H9 (cell line): Measurements from ENCODE around the gene SLC2A5. TPM values are rescaled to one million over a fixed set of nuclear protein-coding genes. Genes with fewer than 3 reads are reported as not detected.

Experiments used
- DNase-seq: peaks from one replicate; pipeline ENCODE4 v3.0.0-alpha.2; 2017
- H2AFZ ChIP-seq: one replicate; pipeline ENCODE4 v1.6.1; 2013; ENCODE audit warnings: mild to moderate bottlenecking, low read length, control low read depth, moderate library complexity
- H2AK5ac ChIP-seq: 2 replicates; pipeline ENCODE4 v1.6.1; 2013; ENCODE audit warnings: low read length, control low read depth, mixed read lengths; ENCODE audit not compliant: insufficient read length
- H2BK120ac ChIP-seq: one replicate; pipeline ENCODE4 v1.6.1; 2013; ENCODE audit warnings: low read depth, mild to moderate bottlenecking, low read length, control low read depth, inconsistent platforms; ENCODE audit not compliant: poor library complexity, severe bottlenecking
- H2BK12ac ChIP-seq: 2 replicates; pipeline ENCODE4 v1.6.1; 2013; ENCODE audit warnings: low read length, control low read depth, mixed read lengths, low read depth; ENCODE audit not compliant: insufficient read length
- H2BK15ac ChIP-seq: 2 replicates; pipeline ENCODE4 v1.6.1; 2013; ENCODE audit warnings: low read depth, low read length, control low read depth
- H2BK20ac ChIP-seq: one replicate; pipeline ENCODE4 v1.6.1; 2013; ENCODE audit warnings: low read depth, mild to moderate bottlenecking, low read length, control low read depth, inconsistent platforms; ENCODE audit not compliant: poor library complexity, severe bottlenecking
- H2BK5ac ChIP-seq: 2 replicates; pipeline ENCODE4 v1.6.1; 2013; ENCODE audit warnings: low read length, control low read depth, mixed read lengths; ENCODE audit not compliant: insufficient read length
- H3K14ac ChIP-seq: 2 replicates; pipeline ENCODE4 v1.6.1; 2013; ENCODE audit warnings: low read length, control low read depth; ENCODE audit not compliant: insufficient read depth
- H3K18ac ChIP-seq: 2 replicates; pipeline ENCODE4 v1.6.1; 2013; ENCODE audit warnings: low read depth, mild to moderate bottlenecking, mixed read lengths, low read length, control low read depth; ENCODE audit not compliant: insufficient read length
- H3K23ac ChIP-seq: 2 replicates; pipeline ENCODE4 v1.6.1; 2013; ENCODE audit warnings: low read length, control low read depth, mixed read lengths, low read depth; ENCODE audit not compliant: insufficient read length
- H3K23me2 ChIP-seq: 2 replicates; pipeline ENCODE4 v1.6.1; 2013; ENCODE audit warnings: low read depth, mild to moderate bottlenecking, mixed read lengths, low read length, control low read depth; ENCODE audit not compliant: insufficient read length, poor library complexity, severe bottlenecking
- H3K27ac ChIP-seq: 2 replicates; pipeline ENCODE4 v1.5.1; 2013; ENCODE audit warnings: low read length, control low read depth, mixed read lengths, low read depth; ENCODE audit not compliant: insufficient read length
- H3K27me3 ChIP-seq: 2 replicates; pipeline ENCODE4 v1.6.1; 2013; ENCODE audit warnings: low read length, control low read depth, inconsistent platforms; ENCODE audit not compliant: insufficient read depth
- H3K4ac ChIP-seq: 2 replicates; pipeline ENCODE4 v1.6.1; 2013; ENCODE audit warnings: low read depth, mild to moderate bottlenecking, control low read depth, inconsistent platforms, low read length, moderate library complexity
- H3K4me1 ChIP-seq: 2 replicates; pipeline ENCODE4 v1.6.1; 2013; ENCODE audit warnings: low read length, control low read depth, inconsistent platforms; ENCODE audit not compliant: insufficient read depth
- H3K4me2 ChIP-seq: 2 replicates; pipeline ENCODE4 v1.6.1; 2013; ENCODE audit warnings: low read length, control low read depth, mixed read lengths; ENCODE audit not compliant: insufficient read length, insufficient read depth
- H3K56ac ChIP-seq: 2 replicates; pipeline ENCODE4 v1.6.1; 2013; ENCODE audit warnings: low read depth, mild to moderate bottlenecking, mixed read lengths, low read length, control low read depth; ENCODE audit not compliant: insufficient read length
- H3K79me1 ChIP-seq: 2 replicates; pipeline ENCODE4 v1.6.1; 2013; ENCODE audit warnings: low read depth, mild to moderate bottlenecking, moderate library complexity, low read length, control low read depth, inconsistent platforms; ENCODE audit not compliant: insufficient read depth, poor library complexity, severe bottlenecking
- H3K79me2 ChIP-seq: 2 replicates; pipeline ENCODE4 v1.6.1; 2013; ENCODE audit warnings: low read length, control low read depth, inconsistent platforms; ENCODE audit not compliant: insufficient read depth
- H3K9ac ChIP-seq: 2 replicates; pipeline ENCODE4 v1.6.1; 2013; ENCODE audit warnings: low read length, control low read depth, mixed read lengths; ENCODE audit not compliant: insufficient read length; ENCODE audit errors: extremely low read depth
- H3K9me3 ChIP-seq: one replicate; pipeline ENCODE4 v1.6.1; 2013; ENCODE audit warnings: low read depth, low read length, inconsistent platforms; ENCODE audit not compliant: control insufficient read depth
- H3T11ph ChIP-seq: one replicate; pipeline ENCODE4 v1.6.1; 2013; ENCODE audit warnings: mild to moderate bottlenecking, low read length, control low read depth, inconsistent platforms
- H4K20me1 ChIP-seq: one replicate; pipeline ENCODE4 v1.6.1; 2013; ENCODE audit not compliant: control insufficient read depth, insufficient read length, insufficient read depth
- H4K5ac ChIP-seq: 2 replicates; pipeline ENCODE4 v1.6.1; 2013; ENCODE audit warnings: low read depth, mild to moderate bottlenecking, mixed read lengths, low read length, control low read depth; ENCODE audit not compliant: insufficient read length
- H4K8ac ChIP-seq: replicated peaks from 2 replicates; pipeline ENCODE4 v1.6.1; 2013; ENCODE audit warnings: low read length, control low read depth, mixed read lengths, low read depth; ENCODE audit not compliant: insufficient read length
- H4K91ac ChIP-seq: 2 replicates; pipeline ENCODE4 v1.6.1; 2013; ENCODE audit warnings: low read depth, mild to moderate bottlenecking, moderate library complexity, mixed read lengths, low read length, control low read depth; ENCODE audit not compliant: insufficient read length
- H3K27ac Mint-ChIP-seq, 3 experiments: 2 replicates in 2 of 3; 3 replicates in 1 of 3; pipeline ENCODE4 v1.8.0; 2020 to 2021; ENCODE audit warnings: mixed read lengths in 3 of 3, mild to moderate bottlenecking in 1 of 3, moderate library complexity in 1 of 3
- H3K27me3 Mint-ChIP-seq: 2 replicates; pipeline ENCODE4 v1.8.0; 2021; ENCODE audit warnings: low read depth, mild to moderate bottlenecking, moderate library complexity, mixed read lengths
- H3K36me3 Mint-ChIP-seq, 3 experiments: 2 replicates in 2 of 3; 3 replicates in 1 of 3; pipeline ENCODE4 v1.8.0; 2020 to 2021; ENCODE audit warnings: low read depth in 3 of 3, mixed read lengths in 3 of 3; ENCODE audit not compliant: insufficient read depth in 1 of 3
- H3K4me1 Mint-ChIP-seq, 2 experiments: 2 replicates each; pipeline ENCODE4 v1.8.0; 2020; ENCODE audit warnings: mixed read lengths in 2 of 2
- H3K4me3 Mint-ChIP-seq, 2 experiments: 2 replicates in 1 of 2; 3 replicates in 1 of 2; pipeline ENCODE4 v1.8.0; 2020 to 2021; ENCODE audit warnings: mild to moderate bottlenecking in 2 of 2, mixed read lengths in 2 of 2, moderate library complexity in 1 of 2
- H3K9me3 Mint-ChIP-seq, 2 experiments: 2 replicates in 1 of 2; 3 replicates in 1 of 2; pipeline ENCODE4 v1.8.0; 2020; ENCODE audit warnings: mild to moderate bottlenecking in 2 of 2, mixed read lengths in 2 of 2, moderate library complexity in 1 of 2
- WGBS: extraction: QIAGEN DNeasy Blood & Tissue Kit; methylation state at CpG from one replicate; pipeline ENCODE4 v1.1.7; 2013; ENCODE audit warnings: missing lambda C conversion rate, low lambda C conversion rate, mixed read lengths; ENCODE audit not compliant: insufficient read length; ENCODE audit errors: extremely low coverage; 5-methylcytosine and 5-hydroxymethylcytosine counted together
- total RNA-seq: library from RNA; stranded (reverse); gene quantifications from 2 replicates; pipeline ENCODE4 v1.2.1, GENCODE V29; 2021
- TF ChIP-seq, protein P1 (sequence below): fragments of 200-600 bp; sonication (generic); conservative IDR thresholded peaks from 3 replicates; pipeline ENCODE4 v1.8.0; 2021; ENCODE audit warnings: antibody characterized with exemption, mild to moderate bottlenecking

Gene SLC2A5
- total RNA-seq, 1 experiment from 2014 or later, result not detected

GRCh38 chr1:9045861-9046510 lies 23.4 kb downstream of the SLC2A5 start:
- Histone ChIP-seq H4K8ac (no peak overlapping the region), H2AK5ac (no peak overlapping the region), H3K9me3 (no peaks in the 10 kb centered on the region), H2AFZ (no peak overlapping the region), H3K23me2 (no peaks in the 10 kb centered on the region), H3K14ac (no peak overlapping the region), H3T11ph (no peak overlapping the region), H3K9ac (no peak overlapping the region), H3K4ac (no peak overlapping the region), H3K79me1 (no peaks in the 10 kb centered on the region), H3K27ac (no peak overlapping the region), H4K91ac (no peak overlapping the region), H3K4me1 (peaks cover 2% of the 10 kb centered on the region; the same call in 1 of the 2 replicates), H3K27me3 (no peaks in the 10 kb centered on the region), H3K79me2 (no peaks in the 10 kb centered on the region), H2BK12ac (no peak overlapping the region), H4K20me1 (peaks cover 4% of the 10 kb centered on the region), H3K56ac (no peak overlapping the region), H4K5ac (no peak overlapping the region), H3K23ac (no peak overlapping the region), H3K18ac (no peak overlapping the region), H2BK15ac (no peak overlapping the region), H2BK5ac (no peak overlapping the region), H2BK20ac (no peak overlapping the region), H3K4me2 (no peak overlapping the region), H2BK120ac (no peak overlapping the region)
- H3K27me3 Mint-ChIP-seq, result peaks cover 3% of the 10 kb centered on the region; the same call in 1 of the 2 replicates
- no peak overlapping the region for H3K27ac Mint-ChIP-seq
- H3K4me3 Mint-ChIP-seq, result no peak overlapping the region
- H3K9me3 Mint-ChIP-seq, result no peaks in the 10 kb centered on the region; a peak in 1 of 5 replicates
- no peaks in the 10 kb centered on the region for H3K36me3 Mint-ChIP-seq
- TF ChIP-seq, protein P1, sequence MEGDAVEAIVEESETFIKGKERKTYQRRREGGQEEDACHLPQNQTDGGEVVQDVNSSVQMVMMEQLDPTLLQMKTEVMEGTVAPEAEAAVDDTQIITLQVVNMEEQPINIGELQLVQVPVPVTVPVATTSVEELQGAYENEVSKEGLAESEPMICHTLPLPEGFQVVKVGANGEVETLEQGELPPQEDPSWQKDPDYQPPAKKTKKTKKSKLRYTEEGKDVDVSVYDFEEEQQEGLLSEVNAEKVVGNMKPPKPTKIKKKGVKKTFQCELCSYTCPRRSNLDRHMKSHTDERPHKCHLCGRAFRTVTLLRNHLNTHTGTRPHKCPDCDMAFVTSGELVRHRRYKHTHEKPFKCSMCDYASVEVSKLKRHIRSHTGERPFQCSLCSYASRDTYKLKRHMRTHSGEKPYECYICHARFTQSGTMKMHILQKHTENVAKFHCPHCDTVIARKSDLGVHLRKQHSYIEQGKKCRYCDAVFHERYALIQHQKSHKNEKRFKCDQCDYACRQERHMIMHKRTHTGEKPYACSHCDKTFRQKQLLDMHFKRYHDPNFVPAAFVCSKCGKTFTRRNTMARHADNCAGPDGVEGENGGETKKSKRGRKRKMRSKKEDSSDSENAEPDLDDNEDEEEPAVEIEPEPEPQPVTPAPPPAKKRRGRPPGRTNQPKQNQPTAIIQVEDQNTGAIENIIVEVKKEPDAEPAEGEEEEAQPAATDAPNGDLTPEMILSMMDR, result no peak
- H3K4me1 Mint-ChIP-seq, result peaks cover 6 to 9% of the 10 kb centered on the region in 2 experiments
- no CpG with 5 or more reads among the region's 7 CpGs for WGBS
- DNase-seq, result no peak
